Hepatocyte (in vitro differentiated cells): Measurements from ENCODE around the gene PLOD2. TPM values are rescaled to one million over a fixed set of nuclear protein-coding genes. Genes with fewer than 3 reads are reported as not detected.

ENCODE experiments used
- DNase-seq: peaks from one replicate; pipeline ENCODE4 v3.0.0-alpha.2; 2016; ENCODE audit warnings: low spot score
- H2AFZ ChIP-seq: fragments of 200-600 bp; sonication (generic); 2 replicates; pipeline ENCODE4 v1.6.0; 2016; ENCODE audit warnings: antibody characterized with exemption, mild to moderate bottlenecking
- H3K27ac ChIP-seq: fragments of 200-600 bp; sonication (generic); 2 replicates; pipeline ENCODE4 v1.5.1; 2016; ENCODE audit warnings: mild to moderate bottlenecking
- H3K27me3 ChIP-seq: fragments of 200-600 bp; sonication (generic); 2 replicates; pipeline ENCODE4 v1.6.1; 2016
- H3K36me3 ChIP-seq: fragments of 200-600 bp; sonication (generic); replicated peaks from 2 replicates; pipeline ENCODE4 v1.5.1; 2016; ENCODE audit warnings: low read depth; ENCODE audit not compliant: insufficient read depth
- H3K4me1 ChIP-seq: fragments of 200-600 bp; sonication (generic); 2 replicates; pipeline ENCODE4 v1.5.1; 2016; ENCODE audit warnings: mild to moderate bottlenecking, moderate library complexity; ENCODE audit not compliant: insufficient read depth
- H3K4me2 ChIP-seq: fragments of 200-600 bp; sonication (generic); 2 replicates; pipeline ENCODE4 v1.6.0; 2016
- H3K4me3 ChIP-seq: fragments of 200-600 bp; sonication (generic); 2 replicates; pipeline ENCODE4 v1.5.1; 2016; ENCODE audit warnings: mild to moderate bottlenecking
- H3K79me2 ChIP-seq: fragments of 200-600 bp; sonication (generic); 2 replicates; pipeline ENCODE4 v1.6.0; 2017; ENCODE audit warnings: mild to moderate bottlenecking
- H3K9me2 ChIP-seq: fragments of 200-600 bp; sonication (generic); replicated peaks from 2 replicates; pipeline ENCODE4 v1.6.0; 2017; ENCODE audit warnings: mild to moderate bottlenecking; ENCODE audit not compliant: insufficient read depth
- H3K9me3 ChIP-seq: fragments of 200-600 bp; sonication (generic); 2 replicates; pipeline ENCODE4 v1.5.1; 2016; ENCODE audit warnings: low read depth, mild to moderate bottlenecking
- H4K20me1 ChIP-seq: fragments of 200-600 bp; sonication (generic); 2 replicates; pipeline ENCODE4 v1.6.0; 2016; ENCODE audit warnings: mild to moderate bottlenecking; ENCODE audit not compliant: insufficient read depth, poor library complexity, severe bottlenecking
- EZH2 ChIP-seq: fragments of 200-600 bp; sonication (generic); IDR thresholded peaks from 2 replicates; pipeline ENCODE4 v1.6.1; 2016; ENCODE audit warnings: antibody characterized with exemption, mild to moderate bottlenecking, borderline replicate concordance
- EZH2phosphoT487 ChIP-seq: fragments of 200-600 bp; sonication (generic); IDR thresholded peaks from one replicate; pipeline ENCODE4 v1.6.1; 2018; ENCODE audit warnings: antibody characterized with exemption, mild to moderate bottlenecking, low read depth, moderate library complexity; ENCODE audit not compliant: unreplicated experiment, severe bottlenecking
- WGBS: methylation state at CpG from one replicate; pipeline ENCODE4 v1.1.6; 2016; ENCODE audit warnings: low lambda C conversion rate; ENCODE audit errors: missing lambda C conversion rate; 5-methylcytosine and 5-hydroxymethylcytosine counted together
- polyA plus RNA-seq: library from polyadenylated mRNA; unstranded; fragments of >200 nt; fragmentation: Nextera tagmentation; extraction: Ambion mirVana; gene quantifications from 2 replicates; pipeline ENCODE4 v1.2.1, GENCODE V29; 2016
- total RNA-seq: library from RNA; depleted of rRNA; stranded (reverse); fragments of >200 nt; gene quantifications from 2 replicates; pipeline ENCODE4 v1.2.3, GENCODE V29; 2014
- TF ChIP-seq, protein P1 (sequence below): fragments of 200-600 bp; sonication (generic); IDR thresholded peaks from 2 replicates; pipeline ENCODE4 v1.5.1; 2016; ENCODE audit warnings: antibody characterized with exemption, mild to moderate bottlenecking; ENCODE audit not compliant: poor library complexity

The PLOD2 gene
- total and polyA plus RNA-seq, 2 experiments from 2014 or later, result 97.3 to 148 TPM

DNA sequence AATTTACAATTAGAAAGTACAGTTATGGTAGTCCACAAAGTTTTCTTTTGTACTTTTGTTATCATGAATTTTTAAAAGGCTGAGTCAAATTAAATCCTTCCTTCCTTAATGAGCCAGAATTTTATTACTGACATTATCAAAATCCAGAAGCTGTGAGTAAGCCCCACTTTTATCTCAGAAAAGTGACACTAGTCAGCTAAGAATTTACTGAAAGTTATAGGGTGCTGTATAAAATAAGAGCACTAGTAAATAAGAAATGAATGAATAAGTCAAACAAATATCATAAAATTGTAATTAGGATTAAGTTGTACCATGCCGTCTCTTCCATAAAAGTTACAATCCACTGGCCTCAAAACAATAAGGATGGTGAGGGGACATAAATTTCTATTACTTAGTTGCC lies 15.3 kb downstream of the PLOD2 start:
- no peaks in the 10 kb centered on the region for H3K36me3 ChIP-seq
- no peak overlapping the region for H3K4me2 ChIP-seq
- peaks cover 17% of the 10 kb centered on the region for H3K4me1 ChIP-seq
- H3K9me3 ChIP-seq, result no peaks in the 10 kb centered on the region
- TF ChIP-seq EZH2 (no peak), EZH2phosphoT487 (no peak)
- TF ChIP-seq, protein P1, sequence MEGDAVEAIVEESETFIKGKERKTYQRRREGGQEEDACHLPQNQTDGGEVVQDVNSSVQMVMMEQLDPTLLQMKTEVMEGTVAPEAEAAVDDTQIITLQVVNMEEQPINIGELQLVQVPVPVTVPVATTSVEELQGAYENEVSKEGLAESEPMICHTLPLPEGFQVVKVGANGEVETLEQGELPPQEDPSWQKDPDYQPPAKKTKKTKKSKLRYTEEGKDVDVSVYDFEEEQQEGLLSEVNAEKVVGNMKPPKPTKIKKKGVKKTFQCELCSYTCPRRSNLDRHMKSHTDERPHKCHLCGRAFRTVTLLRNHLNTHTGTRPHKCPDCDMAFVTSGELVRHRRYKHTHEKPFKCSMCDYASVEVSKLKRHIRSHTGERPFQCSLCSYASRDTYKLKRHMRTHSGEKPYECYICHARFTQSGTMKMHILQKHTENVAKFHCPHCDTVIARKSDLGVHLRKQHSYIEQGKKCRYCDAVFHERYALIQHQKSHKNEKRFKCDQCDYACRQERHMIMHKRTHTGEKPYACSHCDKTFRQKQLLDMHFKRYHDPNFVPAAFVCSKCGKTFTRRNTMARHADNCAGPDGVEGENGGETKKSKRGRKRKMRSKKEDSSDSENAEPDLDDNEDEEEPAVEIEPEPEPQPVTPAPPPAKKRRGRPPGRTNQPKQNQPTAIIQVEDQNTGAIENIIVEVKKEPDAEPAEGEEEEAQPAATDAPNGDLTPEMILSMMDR, result no peak
- no peak overlapping the region for H2AFZ ChIP-seq
- peaks cover 88% of the 10 kb centered on the region for H3K79me2 ChIP-seq
- no peaks in the 10 kb centered on the region for H3K27me3 ChIP-seq
- H3K9me2 ChIP-seq, result no peaks in the 10 kb centered on the region
- WGBS, result 73% methylated on average over 1 of the region's 1 CpG
- H3K27ac ChIP-seq, result no peak overlapping the region
- H4K20me1 ChIP-seq, result peaks cover 3% of the 10 kb centered on the region
- H3K4me3 ChIP-seq, result no peak overlapping the region
- no peak for DNase-seq

DNA sequence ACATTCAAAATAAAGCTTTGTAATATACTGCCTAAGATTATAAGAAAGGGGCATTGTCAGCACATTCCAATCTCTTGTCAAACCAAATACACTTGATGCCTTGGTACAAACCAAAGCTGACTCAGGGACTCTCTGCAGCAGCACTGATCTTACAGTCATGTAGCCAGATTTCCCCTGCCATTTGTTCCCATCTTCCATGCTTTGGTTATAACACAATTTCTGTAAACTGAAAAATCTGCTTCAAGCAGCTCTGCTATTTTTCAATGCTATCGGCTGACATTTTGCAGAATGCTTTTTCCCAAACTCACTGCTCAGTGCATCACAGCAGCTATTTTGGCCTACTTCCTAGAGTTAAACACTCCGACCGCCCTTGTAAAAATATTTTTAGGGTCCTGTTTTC lies 18.2 kb downstream of the PLOD2 start:
- peak; percentile 39 for DNase-seq
- Histone ChIP-seq H3K4me1 (peaks cover 21% of the 10 kb centered on the region), H3K27me3 (no peaks in the 10 kb centered on the region), H3K79me2 (peaks cover 90% of the 10 kb centered on the region), H3K36me3 (no peaks in the 10 kb centered on the region), H4K20me1 (no peaks in the 10 kb centered on the region), H2AFZ (no peak overlapping the region), H3K27ac (peak overlapping the region; percentile 16), H3K4me3 (no peak overlapping the region), H3K9me3 (no peaks in the 10 kb centered on the region), H3K4me2 (peak overlapping the region; percentile 49), H3K9me2 (no peaks in the 10 kb centered on the region)
- whole genome bisulfite sequencing, result 29% methylated on average over 3 of the region's 3 CpGs
- TF ChIP-seq EZH2phosphoT487, result no peak
- TF ChIP-seq EZH2, result no peak
- TF ChIP-seq, protein P1, result no peak

DNA sequence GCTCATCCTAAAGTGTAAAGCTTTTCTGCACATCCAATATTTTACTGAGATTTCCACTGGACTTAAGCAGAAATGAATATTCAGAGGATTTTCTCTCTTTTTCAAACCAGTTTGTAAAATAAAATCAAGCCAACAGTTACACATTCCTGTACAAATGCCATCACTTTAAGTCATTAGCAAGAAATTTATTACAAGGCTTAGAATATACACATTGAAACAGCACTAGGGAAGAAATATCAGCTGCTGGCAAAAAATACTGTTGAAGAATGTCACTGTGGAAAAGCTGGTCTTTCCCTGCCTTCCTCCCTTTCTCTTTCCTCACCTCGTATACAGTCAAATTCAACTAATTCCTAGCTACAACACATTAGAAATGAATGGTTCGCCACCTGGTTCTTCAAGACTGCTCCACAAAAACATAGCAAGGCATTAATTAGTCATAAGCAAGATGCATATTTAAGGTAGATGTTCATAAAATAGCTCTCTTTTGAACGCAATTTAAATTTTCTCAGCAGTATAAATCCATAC lies 21.3 kb downstream of the PLOD2 start:
- Histone ChIP-seq H3K27ac (no peak overlapping the region), H3K4me2 (peak overlapping the region; percentile 20), H3K36me3 (no peaks in the 10 kb centered on the region), H2AFZ (no peak overlapping the region), H3K4me1 (peaks cover 24% of the 10 kb centered on the region), H3K79me2 (peaks cover 89% of the 10 kb centered on the region), H4K20me1 (no peaks in the 10 kb centered on the region), H3K9me2 (no peaks in the 10 kb centered on the region), H3K4me3 (no peak overlapping the region), H3K9me3 (no peaks in the 10 kb centered on the region), H3K27me3 (no peaks in the 10 kb centered on the region)
- no peak for DNase-seq
- WGBS, result 84% methylated on average over 3 of the region's 3 CpGs
- TF ChIP-seq EZH2 (no peak), EZH2phosphoT487 (no peak)
- TF ChIP-seq, protein P1, result no peak

DNA sequence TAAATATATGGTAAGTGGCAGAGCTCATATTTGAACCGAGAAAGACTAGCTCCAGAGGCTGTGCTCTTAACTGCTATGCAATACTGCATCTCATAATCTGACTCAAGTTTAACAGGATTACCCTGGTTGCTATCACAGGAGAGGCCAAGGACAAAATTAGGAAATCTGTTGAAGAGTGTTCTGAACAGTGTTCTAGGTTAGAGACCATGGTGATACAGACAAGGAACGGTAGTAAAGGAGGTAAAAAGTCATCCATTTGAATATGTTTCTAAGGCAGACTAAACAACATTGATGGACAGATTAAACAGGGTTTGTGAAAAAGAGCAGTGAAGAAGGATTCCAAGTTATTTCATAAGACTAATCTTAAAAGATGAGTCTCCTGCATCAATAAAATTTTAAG lies 22.1 kb downstream of the PLOD2 start:
- Histone ChIP-seq H3K27ac (no peak overlapping the region), H3K79me2 (peaks cover 89% of the 10 kb centered on the region), H3K27me3 (no peaks in the 10 kb centered on the region), H2AFZ (no peak overlapping the region), H3K9me2 (no peaks in the 10 kb centered on the region), H3K4me1 (peaks cover 31% of the 10 kb centered on the region), H3K4me3 (no peak overlapping the region), H3K4me2 (peak overlapping the region; percentile 20), H3K36me3 (no peaks in the 10 kb centered on the region), H4K20me1 (no peaks in the 10 kb centered on the region), H3K9me3 (no peaks in the 10 kb centered on the region)
- no peak for TF ChIP-seq EZH2phosphoT487
- TF ChIP-seq, protein P1, result no peak
- TF ChIP-seq EZH2, result no peak
- DNase-seq, result no peak
- 63% methylated on average over 2 of the region's 2 CpGs for WGBS
